GM12878 (cell line): Measurements from ENCODE around the gene POLA2. TPM values are rescaled to one million over a fixed set of nuclear protein-coding genes. Genes with fewer than 3 reads are reported as not detected.

Experiments used
- ATAC-seq: fragments of 200-7000 bp; cut with Tn5 transposase; 3 replicates; pipeline ENCODE4 v1.9.1; 2020; ENCODE audit warnings: mild to moderate bottlenecking, moderate library complexity
- BruUV-seq: library from RNA; stranded (reverse); fragments of 400-500 nt; replicated peaks from 2 replicates; lab custom pipeline; 2021; lab: Mats Ljungman, UMichigan
- CTCF ChIA-PET: fragments of 300-600 bp; sonication (Branson Sonifier 250); formaldehyde crosslinking; extraction: SDS; loops from one replicate; lab custom pipeline; 2021; ENCODE audit warnings: inconsistent platforms; lab: Yijun Ruan, JAX
- POLR2A ChIA-PET: fragments of 350-600 bp; formaldehyde crosslinking; extraction: SDS; loops from one replicate; lab custom pipeline; 2021; ENCODE audit warnings: inconsistent platforms; lab: Charles Lee
- RAD21 ChIA-PET: fragments of 300-600 bp; sonication (Branson Sonifier 250); formaldehyde crosslinking; loops from one replicate; lab custom pipeline; 2023; ENCODE audit warnings: antibody characterized with exemption; ENCODE audit not compliant: unreplicated experiment; lab: Charles Lee
- SMC1A ChIA-PET: fragments of 300-600 bp; sonication (Branson Sonifier 250); formaldehyde crosslinking; loops from one replicate; lab custom pipeline; 2023; ENCODE audit not compliant: unreplicated experiment, uncharacterized antibody; lab: Charles Lee
- DNase-seq: peaks from one replicate; pipeline ENCODE4 v3.0.0-alpha.2; 2011; ENCODE audit warnings: low read depth, low spot score
- FAIRE-seq: peaks from 3 replicates; lab custom pipeline; 2011; peaks lifted over from hg19 to GRCh38; lab: Jason Lieb, UNC
- H2AFZ ChIP-seq: 2 replicates; pipeline ENCODE4 v1.6.0; 2011; ENCODE audit warnings: low read depth, low read length, control low read depth; ENCODE audit not compliant: control insufficient read depth
- H3K27ac ChIP-seq: 2 replicates; pipeline ENCODE4 v1.5.1; 2011; ENCODE audit warnings: control low read depth; ENCODE audit not compliant: control insufficient read depth, insufficient read depth
- H3K27me3 ChIP-seq, 2 experiments: replicated peaks in 1 of 2; 2 replicates each; pipeline versions ENCODE4 v1.6.0 to v1.6.1; 2011; ENCODE audit warnings: low read length in 1 of 2; ENCODE audit not compliant: control insufficient read depth in 2 of 2, insufficient read depth in 2 of 2
- H3K36me3 ChIP-seq, 2 experiments: 2 replicates each; pipeline ENCODE4 v1.5.1; 2011; ENCODE audit warnings: low read length in 1 of 2; ENCODE audit not compliant: control insufficient read depth in 2 of 2, insufficient read depth in 2 of 2
- H3K4me1 ChIP-seq: 2 replicates; pipeline ENCODE4 v1.6.1; 2011; ENCODE audit warnings: mild to moderate bottlenecking, low read length, moderate library complexity, mixed read lengths; ENCODE audit not compliant: control insufficient read depth, insufficient read depth
- H3K4me2 ChIP-seq: 2 replicates; pipeline ENCODE4 v1.6.0; 2011; ENCODE audit warnings: control low read depth; ENCODE audit not compliant: control insufficient read depth, insufficient read depth
- H3K4me3 ChIP-seq: fragments of 200-600 bp; sonication (generic); 2 replicates; pipeline ENCODE4 v1.5.1; 2016
- H3K79me2 ChIP-seq: 2 replicates; pipeline ENCODE4 v1.6.0; 2011; ENCODE audit warnings: low read length; ENCODE audit not compliant: control insufficient read depth, insufficient read depth
- H3K9ac ChIP-seq: 2 replicates; pipeline ENCODE4 v1.8.0; 2011; ENCODE audit warnings: low read length, control low read depth, mixed read lengths; ENCODE audit not compliant: control insufficient read depth, insufficient read depth
- H3K9me3 ChIP-seq: replicated peaks from 3 replicates; pipeline ENCODE4 v1.5.1; 2011; ENCODE audit warnings: mild to moderate bottlenecking, low read length; ENCODE audit not compliant: control insufficient read depth, insufficient read depth
- H4K20me1 ChIP-seq: 2 replicates; pipeline ENCODE4 v1.6.0; 2011; ENCODE audit not compliant: control insufficient read depth, insufficient read depth
- CHD1 ChIP-seq: IDR thresholded peaks from 2 replicates; pipeline ENCODE4 v1.6.1; 2012; ENCODE audit warnings: low read depth, low read length, improper control_type of control experiment
- EGR1 ChIP-seq, 2 experiments: IDR thresholded peaks; 1 replicate in 1 of 2; 2 replicates in 1 of 2; pipeline ENCODE4 v1.6.1; 2011 to 2012; ENCODE audit warnings: low read depth in 2 of 2, low read length in 2 of 2, borderline replicate concordance in 1 of 2, mild to moderate bottlenecking in 1 of 2, moderate library complexity in 1 of 2
- MYB ChIP-seq: fragments of 150-350 bp; IDR thresholded peaks from 2 replicates; pipeline ENCODE4 v1.6.1; 2014; ENCODE audit warnings: mild to moderate bottlenecking, low read depth, low read length, borderline replicate concordance
- RB1 ChIP-seq: fragments of 450-650 bp; formaldehyde crosslinking; IDR thresholded peaks from 2 replicates; pipeline ENCODE4 v1.6.1; 2017; ENCODE audit warnings: mild to moderate bottlenecking, borderline replicate concordance
- ZNF274 ChIP-seq: IDR thresholded peaks from one replicate; pipeline ENCODE4 v1.8.0; 2011; ENCODE audit not compliant: insufficient read length, insufficient read depth
- ZSCAN29 ChIP-seq: fragments of 450-650 bp; IDR thresholded peaks from 2 replicates; pipeline ENCODE4 v1.6.1; 2017; ENCODE audit warnings: mild to moderate bottlenecking, moderate library complexity
- WGBS: methylation state at CpG from one replicate; pipeline ENCODE4 v1.1.6; 2016; ENCODE audit warnings: low lambda C conversion rate; ENCODE audit not compliant: insufficient replicate concordance, insufficient coverage; ENCODE audit errors: missing lambda C conversion rate; 5-methylcytosine and 5-hydroxymethylcytosine counted together
- in situ Hi-C: fragments of 300-500 bp; cut with MboI; formaldehyde crosslinking; loops from 9 replicates; pipeline ENCODE4 v1.14.3; 2018; ENCODE audit warnings: mixed read lengths
- intact Hi-C: fragments of 100-400 bp; cut with micrococcal nuclease; formaldehyde crosslinking; loops from one replicate; pipeline ENCODE4 v1.14.2; 2022; ENCODE audit not compliant: unreplicated experiment
- polyA plus RNA-seq, 11 experiments: library from polyadenylated mRNA; depleted of rRNA in 4 of 11; unstranded in 6 of 11; stranded (reverse) in 5 of 11; fragments of >200 nt; fragmentation: Nextera tagmentation in 4 of 11; fragmentation: Illumina TruSeq in 1 of 11; extraction: Ambion mirVana in 4 of 11; extraction: Trizol in 1 of 11; gene quantifications; 1 replicate in 1 of 11; 2 replicates in 10 of 11; pipeline versions ENCODE4 v1.2.1 to v1.2.3, GENCODE V29; 2011 to 2016; ENCODE audit warnings: inconsistent platforms in 2 of 11, missing spikeins in 2 of 11, low read depth in 1 of 11
- total RNA-seq, 4 experiments: library from RNA; depleted of rRNA in 3 of 4; stranded (reverse); fragments of >200 nt in 3 of 4; fragmentation: Illumina TruSeq in 1 of 4; extraction: Trizol in 1 of 4; gene quantifications; 2 replicates each; pipeline versions ENCODE4 v1.2.1 to v1.2.3, GENCODE V29; 2013 to 2021
- TF ChIP-seq, protein P1 (sequence below): fragments of 450-650 bp; IDR thresholded peaks from 2 replicates; pipeline ENCODE4 v1.6.1; 2018; ENCODE audit warnings: borderline replicate concordance, mild to moderate bottlenecking; ENCODE audit not compliant: partially characterized antibody
- TF ChIP-seq, protein P2 (sequence below): fragments of 450-650 bp; IDR thresholded peaks from 2 replicates; pipeline ENCODE4 v1.6.1; 2017; ENCODE audit warnings: antibody characterized with exemption, mild to moderate bottlenecking, moderate library complexity

Gene POLA2
- total and polyA plus RNA-seq, 10 of the 15 experiments (the other 5 are each of a cell fraction or from before 2014, with no cell fraction given), result 4.2 to 121 (median 56.2) TPM

DNA sequence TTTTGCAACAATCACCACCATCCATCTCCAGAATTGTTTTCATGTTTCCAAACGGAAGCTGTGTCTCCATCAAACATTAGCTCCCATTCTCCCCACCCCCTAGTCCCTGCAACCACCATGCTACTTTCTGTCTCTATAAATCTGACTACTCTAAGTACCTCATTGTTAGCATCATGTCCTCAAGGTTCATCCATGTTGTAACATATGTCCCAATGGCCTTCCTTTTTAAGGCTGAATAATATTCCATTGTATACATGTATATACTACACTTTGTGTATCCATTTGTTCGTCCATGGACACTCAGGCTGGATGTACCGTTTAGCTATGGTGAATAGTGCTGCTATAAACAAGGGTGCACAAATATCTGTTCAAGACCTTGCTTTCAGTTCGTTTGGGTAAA, 63.7 kb downstream of the POLA2 start:
- Histone ChIP-seq H3K27ac (no peak overlapping the region), H2AFZ (no peak overlapping the region), H4K20me1 (no peaks in the 10 kb centered on the region), H3K36me3 (no peaks in the 10 kb centered on the region), H3K4me1 (peaks cover 4% of the 10 kb centered on the region; the same call in 1 of the 2 replicates), H3K9ac (no peak overlapping the region), H3K27me3 (no peaks in the 10 kb centered on the region), H3K79me2 (no peaks in the 10 kb centered on the region), H3K4me3 (no peak overlapping the region), H3K4me2 (no peak overlapping the region), H3K9me3 (no peaks in the 10 kb centered on the region)
- ATAC-seq (no peak), DNase-seq (no peak), FAIRE-seq (no peak)
- WGBS, result 47% methylated on average over 4 of the region's 4 CpGs
- ChIA-PET SMC1A (interaction anchor here (1.0 to 1.9 kb wide), 2 partner anchors 9 to 50 kb away, joined by 3 to 4 read pairs; no protein-coding TSS in a partner anchor), CTCF (interaction anchor here (2.3 to 15.4 kb wide), 2 partner anchors 7 to 10 kb away, joined by 20 to 261 read pairs; partner anchors contain the start of gene DPF2), POLR2A (interaction anchor here (0.7 kb wide), 1 partner anchor 215 kb away, joined by 3 read pairs; no protein-coding TSS in a partner anchor), RAD21 (interaction anchor here (0.8 to 1.5 kb wide), 2 partner anchors 9 to 51 kb away, joined by 3 to 7 read pairs; no protein-coding TSS in a partner anchor)
- TF ChIP-seq ZSCAN29 (no peak), CHD1 (no peak), MYB (no peak)
- no TSS peak for BruUV-seq
- in situ Hi-C loops (no loop called here), intact Hi-C loops (no loop called here)

DNA sequence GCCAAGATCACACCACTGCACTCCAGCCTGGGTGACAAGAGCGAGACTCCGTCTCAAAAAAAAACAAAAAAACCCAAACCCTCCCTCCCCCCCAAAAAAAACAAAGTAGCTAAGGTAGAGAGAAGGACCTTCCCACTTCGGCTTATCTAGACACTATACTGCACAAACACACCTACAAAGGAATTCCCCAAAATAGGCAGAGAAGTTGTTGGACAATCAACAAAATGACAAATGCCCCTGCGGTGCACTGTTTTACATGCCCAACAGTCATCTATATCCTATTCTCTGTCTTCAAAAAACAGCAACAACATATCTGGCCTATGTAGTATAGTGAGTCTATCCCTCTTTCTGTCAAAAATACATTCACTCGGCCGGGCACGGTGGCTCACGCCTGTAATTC, 65.3 kb downstream of the POLA2 start:
- 89% methylated on average over 8 of the region's 8 CpGs for WGBS
- H3K36me3 ChIP-seq, result no peaks in the 10 kb centered on the region
- H2AFZ ChIP-seq, result no peak overlapping the region
- FAIRE-seq (no peak), ATAC-seq (no peak), DNase-seq (no peak)
- H3K27me3 ChIP-seq, result no peaks in the 10 kb centered on the region
- no peak overlapping the region for H3K27ac ChIP-seq
- no peaks in the 10 kb centered on the region for H4K20me1 ChIP-seq
- intact Hi-C loops (no loop called here), in situ Hi-C loops (no loop called here)
- H3K4me1 ChIP-seq, result peaks cover 4% of the 10 kb centered on the region; the same call in 1 of the 2 replicates
- no peak overlapping the region for H3K9ac ChIP-seq
- SMC1A ChIA-PET, result interaction anchor here (0.9 to 5.4 kb wide), 2 partner anchors 48 to 52 kb away, joined by 4 to 34 read pairs; no protein-coding TSS in a partner anchor
- RAD21 ChIA-PET, result interaction anchor here (1.0 to 1.3 kb wide), 3 partner anchors 11 to 52 kb away, joined by 3 to 5 read pairs (median 3); partner anchors contain the start of gene CDC42EP2
- no peaks in the 10 kb centered on the region for H3K79me2 ChIP-seq
- POLR2A ChIA-PET, result interaction anchor here (0.7 to 0.9 kb wide), 4 partner anchors 10 to 268 kb away, joined by 3 to 7 read pairs (median 4); no protein-coding TSS in a partner anchor
- no peaks in the 10 kb centered on the region for H3K9me3 ChIP-seq
- H3K4me3 ChIP-seq, result no peak overlapping the region
- no peak overlapping the region for H3K4me2 ChIP-seq
- TF ChIP-seq RB1 (no peak), EGR1 (IDR thresholded peaks at IDR 0.05; ENCODE audit: borderline replicate concordance in 1 of 2, low read depth in 2 of 2, low read length in 2 of 2) (no peak), ZNF274 (no peak)
- TF ChIP-seq, protein P1, sequence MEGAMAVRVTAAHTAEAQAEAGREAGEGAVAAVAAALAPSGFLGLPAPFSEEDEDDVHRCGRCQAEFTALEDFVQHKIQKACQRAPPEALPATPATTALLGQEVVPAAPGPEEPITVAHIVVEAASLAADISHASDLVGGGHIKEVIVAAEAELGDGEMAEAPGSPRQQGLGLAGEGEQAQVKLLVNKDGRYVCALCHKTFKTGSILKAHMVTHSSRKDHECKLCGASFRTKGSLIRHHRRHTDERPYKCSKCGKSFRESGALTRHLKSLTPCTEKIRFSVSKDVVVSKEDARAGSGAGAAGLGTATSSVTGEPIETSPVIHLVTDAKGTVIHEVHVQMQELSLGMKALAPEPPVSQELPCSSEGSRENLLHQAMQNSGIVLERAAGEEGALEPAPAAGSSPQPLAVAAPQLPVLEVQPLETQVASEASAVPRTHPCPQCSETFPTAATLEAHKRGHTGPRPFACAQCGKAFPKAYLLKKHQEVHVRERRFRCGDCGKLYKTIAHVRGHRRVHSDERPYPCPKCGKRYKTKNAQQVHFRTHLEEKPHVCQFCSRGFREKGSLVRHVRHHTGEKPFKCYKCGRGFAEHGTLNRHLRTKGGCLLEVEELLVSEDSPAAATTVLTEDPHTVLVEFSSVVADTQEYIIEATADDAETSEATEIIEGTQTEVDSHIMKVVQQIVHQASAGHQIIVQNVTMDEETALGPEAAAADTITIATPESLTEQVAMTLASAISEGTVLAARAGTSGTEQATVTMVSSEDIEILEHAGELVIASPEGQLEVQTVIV, result no peak
- TF ChIP-seq, protein P2, sequence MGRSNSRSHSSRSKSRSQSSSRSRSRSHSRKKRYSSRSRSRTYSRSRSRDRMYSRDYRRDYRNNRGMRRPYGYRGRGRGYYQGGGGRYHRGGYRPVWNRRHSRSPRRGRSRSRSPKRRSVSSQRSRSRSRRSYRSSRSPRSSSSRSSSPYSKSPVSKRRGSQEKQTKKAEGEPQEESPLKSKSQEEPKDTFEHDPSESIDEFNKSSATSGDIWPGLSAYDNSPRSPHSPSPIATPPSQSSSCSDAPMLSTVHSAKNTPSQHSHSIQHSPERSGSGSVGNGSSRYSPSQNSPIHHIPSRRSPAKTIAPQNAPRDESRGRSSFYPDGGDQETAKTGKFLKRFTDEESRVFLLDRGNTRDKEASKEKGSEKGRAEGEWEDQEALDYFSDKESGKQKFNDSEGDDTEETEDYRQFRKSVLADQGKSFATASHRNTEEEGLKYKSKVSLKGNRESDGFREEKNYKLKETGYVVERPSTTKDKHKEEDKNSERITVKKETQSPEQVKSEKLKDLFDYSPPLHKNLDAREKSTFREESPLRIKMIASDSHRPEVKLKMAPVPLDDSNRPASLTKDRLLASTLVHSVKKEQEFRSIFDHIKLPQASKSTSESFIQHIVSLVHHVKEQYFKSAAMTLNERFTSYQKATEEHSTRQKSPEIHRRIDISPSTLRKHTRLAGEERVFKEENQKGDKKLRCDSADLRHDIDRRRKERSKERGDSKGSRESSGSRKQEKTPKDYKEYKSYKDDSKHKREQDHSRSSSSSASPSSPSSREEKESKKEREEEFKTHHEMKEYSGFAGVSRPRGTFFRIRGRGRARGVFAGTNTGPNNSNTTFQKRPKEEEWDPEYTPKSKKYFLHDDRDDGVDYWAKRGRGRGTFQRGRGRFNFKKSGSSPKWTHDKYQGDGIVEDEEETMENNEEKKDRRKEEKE, result no peak
- BruUV-seq, result no TSS peak
- CTCF ChIA-PET, result interaction anchor here (0.6 to 1.0 kb wide), 3 partner anchors 12 to 216 kb away, joined by 3 to 4 read pairs (median 3); no protein-coding TSS in a partner anchor
